B cell (primary cell): ENCODE data around the gene CD247. TPM values are rescaled to one million over a fixed set of nuclear protein-coding genes. Genes with fewer than 3 reads are reported as not detected.
A peak's percentile ranks its signal among the peaks of the same experiment; 100 is the strongest.

Experiments used
- ATAC-seq: fragments of 200-7000 bp; cut with Tn5 transposase; one replicate; pipeline ENCODE4 v1.10.0; 2021; ENCODE audit warnings: low read depth, mild to moderate bottlenecking, moderate number of reproducible peaks, moderate library complexity
- CTCF ChIA-PET: fragments of 350-600 bp; sonication (Branson Sonifier 250); formaldehyde crosslinking; loops from one replicate; lab custom pipeline; 2021; ENCODE audit warnings: antibody characterized with exemption, inconsistent platforms; lab: Charles Lee
- POLR2A ChIA-PET: fragments of 350-600 bp; sonication (Branson Sonifier 250); formaldehyde crosslinking; loops from one replicate; lab custom pipeline; 2021; ENCODE audit warnings: antibody characterized with exemption; lab: Charles Lee
- DNase-seq: peaks from one replicate; pipeline ENCODE4 v3.0.0; 2013
- H2AFZ ChIP-seq: 2 replicates; pipeline ENCODE4 v1.6.1; 2012; ENCODE audit warnings: mild to moderate bottlenecking, low read depth, low read length; ENCODE audit not compliant: insufficient read depth, poor library complexity, severe bottlenecking
- H3K27ac ChIP-seq, 2 donors: 1 replicate in 1 of 2; 2 replicates in 1 of 2; pipeline ENCODE4 v1.5.1; 2012 to 2013; ENCODE audit warnings: low read length in 2 of 2, mild to moderate bottlenecking in 2 of 2, moderate library complexity in 1 of 2
- H3K27me3 ChIP-seq, 4 experiments: fragments of 200-600 bp in 1 of 4; sonication (generic) in 1 of 4; replicated peaks in 1 of 4; 1 replicate in 2 of 4; 2 replicates in 2 of 4; pipeline versions ENCODE4 v1.6.1 to v1.7.0; 2013 to 2016; ENCODE audit warnings: low read length in 3 of 4, mild to moderate bottlenecking in 2 of 4, mixed read lengths in 1 of 4, moderate library complexity in 1 of 4; ENCODE audit not compliant: insufficient read depth in 4 of 4, control insufficient read depth in 3 of 4; ENCODE audit errors: control extremely low read depth in 1 of 4
- H3K36me3 ChIP-seq, 2 experiments: replicated peaks in 1 of 2; 1 replicate in 1 of 2; 2 replicates in 1 of 2; pipeline versions ENCODE4 v1.6.1 to v1.7.1; 2013; ENCODE audit warnings: low read length in 1 of 2; ENCODE audit not compliant: insufficient read depth in 2 of 2, control insufficient read depth in 1 of 2; ENCODE audit errors: control extremely low read depth in 1 of 2, extremely low read depth in 1 of 2
- H3K4me1 ChIP-seq, 2 donors: fragments of 200-600 bp in 1 of 2; sonication (generic) in 1 of 2; 1 replicate in 1 of 2; 2 replicates in 1 of 2; pipeline versions ENCODE4 v1.5.1 to v1.6.1; 2013 to 2017; ENCODE audit warnings: low read length in 2 of 2; ENCODE audit not compliant: control insufficient read depth in 2 of 2, insufficient read depth in 2 of 2
- H3K4me2 ChIP-seq: replicated peaks from 2 replicates; pipeline ENCODE3; 2012; ENCODE audit warnings: mild to moderate bottlenecking, low read depth, low read length; ENCODE audit not compliant: poor library complexity, severe bottlenecking
- H3K4me3 ChIP-seq, 5 experiments: fragments of 200-600 bp in 1 of 5; sonication (generic) in 1 of 5; 1 replicate in 3 of 5; 2 replicates in 2 of 5; pipeline versions ENCODE4 v1.5.1 to v1.7.0; 2011 to 2016; ENCODE audit warnings: low read length in 4 of 5, mild to moderate bottlenecking in 4 of 5, low read depth in 2 of 5, control low read depth in 1 of 5, moderate library complexity in 1 of 5; ENCODE audit not compliant: insufficient read depth in 1 of 5; ENCODE audit errors: control extremely low read depth in 1 of 5, extremely low read depth in 1 of 5
- H3K79me2 ChIP-seq: fragments of 200-600 bp; sonication (generic); one replicate; pipeline ENCODE4 v1.6.0; 2016; ENCODE audit warnings: low read length; ENCODE audit not compliant: control insufficient read depth, insufficient read depth
- H3K9ac ChIP-seq: fragments of 200-600 bp; sonication (generic); 2 replicates; pipeline ENCODE4 v1.6.1; 2017; ENCODE audit warnings: mild to moderate bottlenecking, low read length, moderate library complexity
- H3K9me3 ChIP-seq, 3 donors: one replicate each; pipeline versions ENCODE4 v1.6.1 to v1.7.1; 2013; ENCODE audit warnings: low read length in 2 of 3; ENCODE audit not compliant: control insufficient read depth in 2 of 3, insufficient read depth in 1 of 3; ENCODE audit errors: control extremely low read depth in 1 of 3
- H4K20me1 ChIP-seq: 2 replicates; pipeline ENCODE4 v1.6.0; 2012; ENCODE audit warnings: mild to moderate bottlenecking, low read length; ENCODE audit not compliant: insufficient read depth, control insufficient read depth, poor library complexity, severe bottlenecking
- H3K27ac Mint-ChIP-seq: one replicate; pipeline ENCODE4 v1.8.0; 2021; ENCODE audit warnings: mixed read lengths
- H3K27me3 Mint-ChIP-seq: one replicate; pipeline ENCODE4 v1.8.0; 2021; ENCODE audit warnings: mixed read lengths
- H3K4me1 Mint-ChIP-seq: one replicate; pipeline ENCODE4 v1.8.0; 2021; ENCODE audit warnings: mixed read lengths
- H3K4me3 Mint-ChIP-seq: one replicate; pipeline ENCODE4 v1.8.0; 2021; ENCODE audit warnings: mixed read lengths
- H3K9me3 Mint-ChIP-seq: one replicate; pipeline ENCODE4 v1.8.0; 2022; ENCODE audit warnings: mixed read lengths; ENCODE audit not compliant: insufficient read depth
- WGBS: methylation state at CpG from one replicate; pipeline ENCODE4 v1.1.5; 2013; ENCODE audit warnings: missing lambda C conversion rate; ENCODE audit not compliant: insufficient coverage; 5-methylcytosine and 5-hydroxymethylcytosine counted together
- intact Hi-C: fragments of 100-400 bp; cut with micrococcal nuclease; formaldehyde crosslinking; loops from one replicate; pipeline ENCODE4 v1.10.0; 2022
- polyA plus RNA-seq: library from polyadenylated mRNA; depleted of rRNA; stranded (reverse); fragments of >200 nt; gene quantifications from 2 replicates; pipeline ENCODE4 v1.2.3, GENCODE V29; 2012
- total RNA-seq, 2 donors: library from RNA; stranded (reverse); fragments of 120-200 nt in 1 of 2; gene quantifications; 1 replicate in 1 of 2; 2 replicates in 1 of 2; pipeline versions ENCODE4 v1.2.3 to v1.2.4, GENCODE V29; 2013 to 2022
- TF ChIP-seq, protein P1 (sequence below): fragments of 200-600 bp; IDR thresholded peaks from one replicate; pipeline ENCODE4 v1.8.0; 2022; ENCODE audit warnings: antibody characterized with exemption, mild to moderate bottlenecking

Gene CD247
- total and polyA plus RNA-seq, 2 donors (not counting 1 experiment from before 2014, with no cell fraction given), result 2.5 to 10.8 TPM

- peak overlapping the region; percentile 7 to 63 (median 50) for H3K4me3 ChIP-seq
- Mint-ChIP-seq H3K27me3 (peaks cover 5% of the 10 kb centered on the region), H3K27ac (no peak overlapping the region), H3K4me1 (peaks cover 40% of the 10 kb centered on the region), H3K4me3 (peak overlapping the region; percentile 85), H3K9me3 (no peaks in the 10 kb centered on the region)
- peaks cover 0 to 23% (median 5%) of the 10 kb centered on the region in 4 experiments for H3K27me3 ChIP-seq
- intact Hi-C loops, result loop anchor here (1.0 to 10.0 kb wide), 3 partner anchors 9 to 115 kb away; no protein-coding TSS in a partner anchor
- TF ChIP-seq, protein P1, sequence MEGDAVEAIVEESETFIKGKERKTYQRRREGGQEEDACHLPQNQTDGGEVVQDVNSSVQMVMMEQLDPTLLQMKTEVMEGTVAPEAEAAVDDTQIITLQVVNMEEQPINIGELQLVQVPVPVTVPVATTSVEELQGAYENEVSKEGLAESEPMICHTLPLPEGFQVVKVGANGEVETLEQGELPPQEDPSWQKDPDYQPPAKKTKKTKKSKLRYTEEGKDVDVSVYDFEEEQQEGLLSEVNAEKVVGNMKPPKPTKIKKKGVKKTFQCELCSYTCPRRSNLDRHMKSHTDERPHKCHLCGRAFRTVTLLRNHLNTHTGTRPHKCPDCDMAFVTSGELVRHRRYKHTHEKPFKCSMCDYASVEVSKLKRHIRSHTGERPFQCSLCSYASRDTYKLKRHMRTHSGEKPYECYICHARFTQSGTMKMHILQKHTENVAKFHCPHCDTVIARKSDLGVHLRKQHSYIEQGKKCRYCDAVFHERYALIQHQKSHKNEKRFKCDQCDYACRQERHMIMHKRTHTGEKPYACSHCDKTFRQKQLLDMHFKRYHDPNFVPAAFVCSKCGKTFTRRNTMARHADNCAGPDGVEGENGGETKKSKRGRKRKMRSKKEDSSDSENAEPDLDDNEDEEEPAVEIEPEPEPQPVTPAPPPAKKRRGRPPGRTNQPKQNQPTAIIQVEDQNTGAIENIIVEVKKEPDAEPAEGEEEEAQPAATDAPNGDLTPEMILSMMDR, result no peak
- no peaks in the 10 kb centered on the region for H3K36me3 ChIP-seq
- no peaks in the 10 kb centered on the region for H4K20me1 ChIP-seq
- H3K4me1 ChIP-seq, result peaks cover 21 to 24% of the 10 kb centered on the region in 2 donors
- H3K79me2 ChIP-seq, result no peaks in the 10 kb centered on the region
- no peak overlapping the region for H3K27ac ChIP-seq
- ChIA-PET POLR2A (interaction anchor here (0.5 to 1.6 kb wide), 3 partner anchors 8 to 219 kb away, joined by 4 to 6 read pairs (median 5); partner anchors contain the start of gene POU2F1), CTCF (interaction anchor here (0.7 to 8.2 kb wide), 12 partner anchors 9 to 179 kb away, joined by 3 to 89 read pairs (median 9); no protein-coding TSS in a partner anchor)
- H3K9me3 ChIP-seq, result peaks cover 0 to 4% (median 0%) of the 10 kb centered on the region in 3 donors
- peak overlapping the region; percentile 85 for H3K4me2 ChIP-seq
- peak overlapping the region; percentile 69 for H2AFZ ChIP-seq
- H3K9ac ChIP-seq, result peak overlapping the region; percentile 66
- 11% methylated on average over 48 of the region's 49 CpGs for whole genome bisulfite sequencing
- peak; percentile 59 for DNase-seq
- peak; percentile 35 for ATAC-seq
These were observed 78.9 kb downstream of the CD247 start for GRCh38 chr1:167439301-167439988.
